NCI-H226 (cell line): Measurements from ENCODE around the gene ITGAD.

Experiments used
- DNase-seq: peaks from one replicate; pipeline ENCODE4 v3.0.0-alpha.2; 2015

The ITGAD gene

GRCh38 chr16:31365131-31365865 lies 27.8 kb upstream of the ITGAD start:
- DNase-seq: no peak

GRCh38 chr16:31367853-31368252 lies 25.3 kb upstream of the ITGAD start:
- no peak for DNase-seq

GRCh38 chr16:31371008-31371407 lies 22.1 kb upstream of the ITGAD start:
- DNase-seq: no peak

GRCh38 chr16:31371619-31372484 lies 21.3 kb upstream of the ITGAD start:
- no peak for DNase-seq

- DNase-seq: no peak
Observed at GRCh38 chr16:31373235-31373634, 19.9 kb upstream of the ITGAD start.

GRCh38 chr16:31375231-31375630 lies 17.9 kb upstream of the ITGAD start:
- no peak for DNase-seq

- no peak for DNase-seq
Observed at GRCh38 chr16:31376705-31377104, 16.4 kb upstream of the ITGAD start.

- DNase-seq: no peak
Observed at GRCh38 chr16:31377210-31377903, 15.8 kb upstream of the ITGAD start.

- no peak for DNase-seq
Observed at GRCh38 chr16:31380201-31380600, 12.9 kb upstream of the ITGAD start.

GRCh38 chr16:31382485-31383161 lies 10.5 kb upstream of the ITGAD start:
- DNase-seq: peak; percentile 55

GRCh38 chr16:31385680-31386079 lies 7.5 kb upstream of the ITGAD start:
- DNase-seq: no peak

- peak; percentile 66 for DNase-seq
Observed at GRCh38 chr16:31386157-31386984, 6.8 kb upstream of the ITGAD start.

- no peak for DNase-seq
Observed at GRCh38 chr16:31388535-31388934, 4.6 kb upstream of the ITGAD start.

GRCh38 chr16:31390504-31391041 lies 2.6 kb upstream of the ITGAD start:
- DNase-seq: no peak

GRCh38 chr16:31395647-31396046 lies 2.5 kb downstream of the ITGAD start:
- no peak for DNase-seq

GRCh38 chr16:31397096-31397660 lies 4.0 kb downstream of the ITGAD start:
- DNase-seq: no peak

GRCh38 chr16:31397701-31398100 lies 4.6 kb downstream of the ITGAD start:
- DNase-seq: no peak

GRCh38 chr16:31400191-31400590 lies 7.1 kb downstream of the ITGAD start:
- no peak for DNase-seq

GRCh38 chr16:31401436-31401835 lies 8.3 kb downstream of the ITGAD start:
- no peak for DNase-seq

- DNase-seq: peak; percentile 46
Observed at GRCh38 chr16:31402687-31403086, 9.6 kb downstream of the ITGAD start.

- DNase-seq: peak; percentile 22
Observed at GRCh38 chr16:31403590-31404352, 10.6 kb downstream of the ITGAD start.
